Activated CD8-positive, alpha-beta memory T cell treated with anti-CD3 and anti-CD28 coated beads for 48 hours (primary cell): ENCODE measurements around the gene RNH1.

Experiments
- DNase-seq, 3 experiments: peaks; one replicate each; pipeline ENCODE4 v3.0.0-alpha.2; 2020; ENCODE audit warnings: low read depth in 2 of 3, low spot score in 2 of 3

Gene RNH1

DNA sequence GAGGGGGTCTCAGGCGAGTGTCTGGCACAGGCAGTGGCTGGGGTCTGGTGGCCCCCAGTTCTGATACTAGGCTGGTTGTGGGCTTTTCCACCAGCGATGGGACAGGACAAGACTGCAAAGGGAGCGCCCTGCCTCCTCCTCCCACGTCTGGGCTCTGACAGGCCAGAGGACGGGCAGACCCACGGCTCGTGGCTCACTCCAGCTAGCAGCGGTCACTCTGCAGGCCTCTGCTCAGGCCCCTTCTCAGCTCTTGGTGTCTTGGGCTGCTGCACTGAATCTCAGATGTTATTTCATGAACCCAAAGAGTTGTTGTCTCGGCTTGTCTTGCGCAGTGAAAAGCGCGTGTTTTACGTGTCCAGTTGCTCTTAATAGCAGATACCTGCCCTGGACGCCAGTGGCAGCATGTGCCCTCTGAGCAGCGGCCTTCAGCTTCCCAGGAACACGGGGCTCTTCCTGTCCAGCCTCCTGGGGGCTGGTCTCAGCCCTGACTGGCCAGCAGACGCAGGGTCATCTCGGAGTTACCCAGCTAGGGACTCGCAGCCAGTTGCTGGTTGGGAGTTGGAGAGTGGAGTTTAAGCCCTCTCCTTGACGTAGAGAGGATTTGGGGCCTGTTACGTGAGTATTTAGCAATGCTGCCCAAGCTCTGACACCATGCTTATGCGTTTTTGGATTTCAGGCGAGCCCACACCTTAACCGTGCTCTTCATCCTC lies 47.4 kb downstream of the RNH1 start:
- DNase-seq = no peak

DNA sequence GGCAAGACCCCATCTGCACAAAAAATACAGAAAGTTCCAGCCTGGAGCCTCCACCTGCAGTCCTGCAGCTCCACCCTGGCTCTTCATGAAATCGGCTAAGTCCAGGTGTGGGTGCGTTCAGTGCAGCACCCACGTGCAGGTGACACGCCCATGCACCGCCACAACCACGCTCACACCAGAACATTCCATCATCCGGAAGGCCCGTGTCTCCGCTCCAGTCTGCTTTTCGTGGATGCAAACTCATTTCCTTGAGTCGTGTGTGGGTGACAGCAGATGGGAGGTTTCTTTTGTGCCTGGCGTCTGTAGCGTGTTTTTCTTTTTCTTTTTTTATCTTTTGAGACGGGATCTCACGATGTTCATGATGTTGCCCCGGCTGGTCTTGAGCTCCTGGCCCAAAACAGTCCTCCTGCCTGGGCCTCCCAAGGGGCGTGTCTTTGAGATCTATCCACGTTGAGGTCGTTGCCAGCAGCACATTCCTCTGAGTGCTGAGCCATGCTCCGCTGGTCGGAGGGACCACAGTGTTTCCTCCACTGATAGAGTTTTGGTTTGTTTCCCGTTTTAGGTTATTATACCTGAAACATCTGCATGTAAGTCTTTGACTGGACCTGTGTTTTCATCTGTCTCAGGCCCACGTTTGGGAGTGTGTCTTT lies 49.8 kb downstream of the RNH1 start:
- no peak for DNase-seq

DNA sequence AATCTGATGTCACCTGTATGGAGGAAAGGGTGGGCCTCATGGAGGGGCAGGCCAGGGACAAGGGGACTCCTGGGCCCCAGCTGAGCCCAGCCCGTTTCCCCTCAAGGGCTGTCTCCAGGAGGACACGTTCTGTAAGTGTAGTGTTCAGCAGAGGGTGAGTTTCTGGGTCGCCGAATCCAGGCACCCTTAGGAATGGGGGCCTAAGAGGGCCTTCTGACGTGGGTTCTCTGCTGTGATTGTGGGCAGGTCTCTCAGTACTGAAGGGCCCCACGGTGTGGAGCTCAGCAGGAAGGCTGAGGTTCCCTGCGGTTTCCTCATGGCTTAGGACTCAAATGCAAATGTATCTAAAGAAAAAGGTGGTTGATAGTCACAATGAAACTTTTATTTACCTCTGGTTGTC lies 50.5 kb downstream of the RNH1 start:
- DNase-seq = no peak

DNA sequence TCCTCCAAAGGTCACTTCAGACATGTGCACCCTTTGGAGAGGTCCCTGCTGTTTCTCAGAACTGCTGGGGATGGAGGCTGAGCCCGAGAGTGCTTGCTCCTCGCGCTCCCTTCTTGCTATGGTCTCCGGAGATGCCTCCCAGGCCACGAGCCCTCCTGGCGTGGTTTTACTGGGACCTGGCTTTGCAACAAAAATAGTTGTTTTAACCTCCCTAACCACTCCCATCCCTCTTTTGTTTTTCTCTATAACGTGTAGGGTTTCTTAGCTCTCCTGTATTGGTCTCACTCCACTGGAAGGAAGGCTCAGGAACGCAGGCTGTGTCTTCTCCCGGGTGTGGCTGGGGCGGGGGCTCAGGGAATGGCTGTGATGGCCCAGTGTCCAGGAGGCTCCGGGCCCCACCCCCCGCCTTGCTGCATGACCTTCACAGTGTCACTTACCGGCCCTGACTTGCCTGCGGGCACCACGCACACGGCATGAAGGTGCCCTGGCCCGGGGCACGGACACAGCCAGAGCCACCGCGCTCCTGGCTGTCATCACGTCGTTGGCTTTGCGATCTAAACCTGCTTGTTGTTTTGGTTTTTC lies 51.4 kb downstream of the RNH1 start:
- no peak for DNase-seq

DNA sequence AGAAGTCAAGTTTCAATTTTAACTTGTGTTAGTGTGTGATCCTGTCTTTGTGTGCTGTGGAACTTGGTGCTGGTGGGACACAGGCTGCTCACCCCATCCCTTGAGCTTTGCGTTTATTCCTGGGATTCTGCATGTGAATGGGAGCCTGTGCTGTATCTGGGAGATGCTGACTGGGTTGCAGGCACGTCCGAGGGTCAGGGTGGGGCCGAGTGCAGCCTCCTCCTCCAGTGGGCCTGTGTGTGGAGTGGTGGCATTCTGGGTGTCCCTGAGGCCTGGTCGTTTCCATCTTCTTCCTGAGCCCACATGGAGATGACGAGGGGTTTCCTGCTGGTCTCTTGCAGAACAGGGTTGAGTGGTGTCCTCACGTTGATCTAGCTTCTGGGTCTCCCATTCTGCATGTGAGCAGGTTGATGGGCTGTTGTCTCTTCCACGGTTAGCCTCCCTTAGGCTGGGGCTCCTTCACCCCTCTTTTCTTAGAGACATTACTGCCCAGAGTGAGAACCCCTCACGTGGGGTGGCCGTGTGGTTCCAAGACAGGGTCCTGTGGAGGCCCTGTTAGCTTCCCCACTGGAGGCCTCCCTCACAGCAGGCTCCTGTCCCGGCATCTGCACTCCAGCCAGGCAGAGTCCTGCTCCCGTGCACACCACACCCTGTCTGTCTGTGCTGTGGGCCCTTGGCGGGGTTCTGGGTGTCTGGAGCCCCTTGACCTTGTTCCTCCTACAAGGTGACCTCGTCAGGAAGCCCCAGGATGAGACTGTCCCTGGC lies 52.1 kb downstream of the RNH1 start:
- no peak for DNase-seq

DNA sequence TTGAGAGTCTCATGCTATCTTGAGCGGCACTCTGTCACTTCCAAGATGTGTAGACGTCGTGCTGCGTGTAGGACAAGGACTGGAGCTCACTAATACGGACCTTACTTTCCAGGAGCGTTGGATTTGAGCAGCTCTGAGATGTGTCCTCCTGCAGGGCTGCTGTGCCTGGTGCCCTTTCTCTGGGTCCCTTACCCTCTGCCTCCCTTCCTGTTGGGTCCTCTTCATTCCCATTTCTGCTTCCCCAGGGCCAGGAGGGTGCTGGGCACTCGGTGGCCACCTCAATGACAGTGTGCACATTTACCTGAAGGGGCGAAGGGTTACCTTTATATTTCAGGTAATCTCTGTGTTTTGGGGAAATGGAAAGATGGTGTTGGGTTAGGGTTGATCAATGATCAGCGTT lies 53.0 kb downstream of the RNH1 start:
- DNase-seq = no peak

DNA sequence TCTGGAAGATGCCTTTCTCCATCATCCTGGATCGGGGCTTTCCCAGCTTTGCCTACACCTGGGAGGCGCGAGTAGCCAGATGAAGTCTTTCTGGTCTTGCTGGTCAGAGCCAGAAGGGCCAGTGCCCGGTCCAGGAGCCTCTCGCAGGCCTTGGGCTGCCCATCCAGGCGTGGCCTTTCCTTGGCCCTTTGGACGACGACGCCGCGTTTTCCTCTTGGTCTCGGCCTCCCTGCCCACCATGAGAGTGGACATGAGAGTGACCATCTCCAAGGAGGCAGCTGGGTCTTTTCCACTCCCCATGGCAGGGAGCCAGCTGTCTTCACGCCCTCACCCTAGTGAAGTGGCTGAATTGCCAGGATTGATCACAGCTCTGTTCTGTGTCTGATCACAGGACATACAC lies 53.5 kb downstream of the RNH1 start:
- no peak for DNase-seq

DNA sequence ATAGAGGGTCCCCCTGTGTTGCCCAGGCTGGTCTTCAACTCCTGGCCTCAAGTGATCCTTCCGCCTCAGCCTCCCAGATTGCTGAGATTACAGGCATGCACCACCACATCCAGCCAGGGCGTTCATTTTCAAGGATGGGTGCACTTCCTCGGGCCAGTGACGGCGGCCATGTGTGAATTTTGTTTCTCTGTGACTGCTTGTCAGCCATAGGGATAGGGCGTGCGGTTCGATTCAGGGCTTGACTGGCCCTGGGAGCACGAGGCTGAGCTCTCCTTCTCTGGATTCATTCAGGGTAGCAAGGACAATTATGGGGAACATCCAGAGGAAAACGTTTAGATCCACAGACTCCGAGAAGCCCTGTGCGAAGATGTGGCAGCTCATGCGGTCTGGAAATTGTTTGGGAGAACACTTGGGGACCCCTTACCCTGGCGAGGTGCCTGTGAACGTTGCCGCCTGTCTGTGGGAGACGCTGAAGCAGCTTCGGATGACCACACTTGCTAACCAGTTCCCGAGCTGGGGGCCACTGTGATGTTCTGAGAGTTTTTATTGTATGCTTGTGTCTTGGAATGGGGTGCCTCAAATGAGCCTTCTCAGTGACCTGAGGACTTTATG lies 54.0 kb downstream of the RNH1 start:
- no peak for DNase-seq

DNA sequence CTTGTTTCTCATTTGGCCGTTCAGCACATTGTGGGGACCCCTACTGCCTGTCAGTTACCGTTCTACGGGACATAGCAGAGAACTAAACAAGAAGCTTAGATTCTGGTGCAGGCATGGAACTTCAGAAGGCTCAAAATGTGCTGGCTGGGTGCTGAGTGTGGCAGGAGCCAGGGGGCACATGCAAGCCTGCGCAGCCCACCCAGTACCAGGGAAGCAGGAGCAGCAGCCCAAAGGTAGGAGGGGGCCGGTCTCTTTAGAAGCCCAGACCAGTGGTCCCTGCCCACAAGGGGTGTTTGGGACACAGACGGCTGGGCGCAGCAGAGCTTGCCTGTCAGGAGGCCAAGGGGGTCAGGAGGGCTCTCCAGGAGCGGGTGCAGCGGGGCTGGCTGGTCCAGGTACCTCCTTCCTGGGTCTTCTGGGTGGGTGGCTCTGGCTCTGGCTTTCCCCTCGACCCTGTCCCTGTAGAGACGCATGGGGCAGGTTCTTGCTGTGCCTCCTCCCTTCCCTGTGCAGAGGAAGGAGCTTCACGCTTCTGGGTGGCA lies 54.8 kb downstream of the RNH1 start:
- DNase-seq = no peak

DNA sequence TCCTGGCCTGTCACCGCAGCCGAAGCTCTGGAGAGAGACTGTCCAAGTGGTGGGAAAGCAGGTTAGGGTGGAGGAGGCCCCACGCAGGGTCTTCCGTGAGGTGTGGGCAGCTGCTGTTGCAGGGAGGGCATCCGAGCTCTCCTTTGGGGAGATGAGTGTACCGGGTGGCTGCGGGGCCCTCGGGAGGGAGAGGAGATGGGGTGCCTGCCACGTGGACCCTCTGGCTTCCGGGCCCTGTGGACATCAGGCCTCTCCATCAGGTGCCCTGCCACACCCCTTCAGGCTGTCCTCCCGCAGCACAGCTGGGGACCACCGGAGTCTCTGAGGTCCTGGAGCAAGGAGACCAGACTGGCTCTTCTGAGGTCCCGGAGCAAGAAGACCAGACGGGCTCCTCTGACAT lies 55.3 kb downstream of the RNH1 start:
- no peak for DNase-seq

DNA sequence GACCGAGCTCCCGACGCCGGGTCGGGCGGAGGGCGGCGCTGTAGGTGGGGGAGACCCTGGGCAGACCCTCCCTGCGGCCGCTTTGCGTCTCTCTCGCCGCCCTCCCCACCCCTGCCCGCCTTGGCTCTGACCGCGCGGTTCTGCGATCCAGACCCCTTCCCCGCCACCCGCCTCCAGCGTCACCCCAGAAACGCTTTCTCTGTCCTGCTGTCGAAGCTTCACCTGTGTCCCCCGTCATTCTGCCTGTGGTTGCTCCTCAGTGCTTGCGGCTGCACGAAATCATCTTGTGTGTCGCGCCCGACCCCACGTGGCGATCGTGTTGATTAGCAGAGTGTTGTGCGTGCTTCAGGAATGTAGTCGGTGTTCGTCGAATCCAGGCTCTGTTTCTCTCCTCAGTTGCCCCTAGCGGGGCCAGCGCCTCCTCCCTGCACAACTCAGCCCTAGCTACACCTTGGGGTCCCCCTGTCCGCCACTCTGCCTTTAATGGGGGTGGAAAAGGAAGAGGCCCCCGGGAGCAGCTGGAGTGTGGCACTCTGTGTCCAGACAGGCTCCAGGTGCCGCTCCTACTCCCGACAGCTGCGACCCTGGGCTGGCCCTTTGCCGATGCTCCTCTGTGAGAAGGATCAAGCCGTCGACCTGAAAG lies 56.1 kb downstream of the RNH1 start:
- peak in 2 of 3 experiments; percentile 25 to 44 for DNase-seq

DNA sequence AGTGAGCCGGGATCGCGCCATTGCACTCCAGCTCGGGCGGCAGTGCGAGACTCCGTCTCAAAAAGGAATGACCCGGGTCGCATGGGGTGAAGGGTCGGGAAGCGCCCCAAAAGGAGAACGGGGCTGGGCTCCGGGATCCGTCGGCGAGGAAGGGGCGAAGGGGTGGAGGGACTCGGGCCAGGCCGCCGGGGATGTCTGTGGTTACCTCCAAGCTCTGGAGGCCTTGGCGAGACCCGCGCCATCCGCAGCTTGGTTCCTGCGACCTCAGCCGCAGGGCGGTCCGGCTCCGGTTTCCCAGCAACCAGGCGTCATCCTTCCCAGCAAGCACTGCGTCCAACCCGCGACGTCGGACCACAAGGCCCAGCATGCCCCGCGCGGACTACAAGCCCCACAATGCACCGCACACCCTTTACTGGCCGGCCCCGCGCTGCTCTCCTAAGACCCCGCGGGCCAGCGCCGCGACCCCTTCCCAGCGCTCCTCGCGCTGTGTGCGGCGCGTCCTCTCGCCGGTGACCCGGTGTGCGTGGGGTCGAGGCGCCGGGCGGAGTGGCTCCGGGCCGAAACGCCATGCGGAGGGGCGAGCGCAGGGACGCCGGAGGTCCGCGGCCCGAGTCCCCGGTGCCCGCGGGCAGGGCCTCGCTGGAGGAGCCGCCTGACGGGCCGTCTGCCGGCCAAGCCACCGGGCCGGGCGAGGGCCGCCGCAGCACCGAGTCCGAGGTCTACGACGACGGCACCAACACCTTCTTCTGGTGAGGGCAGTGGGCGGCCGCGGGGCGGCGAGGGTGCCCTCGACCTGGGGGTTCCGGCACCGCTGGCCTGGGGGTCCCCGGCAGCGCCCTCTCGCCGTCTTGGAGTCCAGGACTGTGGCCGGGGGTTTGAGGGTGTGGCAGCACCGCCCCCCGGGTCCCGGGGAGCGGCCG lies 56.9 kb downstream of the RNH1 start, which contains the start of gene PTDSS2:
TSS of gene PTDSS2 (plus strand) at position 391 of the 920 bp plus-strand sequence. CDS start at position 568, 177 bp downstream.
- peak; percentile 74 to 85 (median 83) for DNase-seq

DNA sequence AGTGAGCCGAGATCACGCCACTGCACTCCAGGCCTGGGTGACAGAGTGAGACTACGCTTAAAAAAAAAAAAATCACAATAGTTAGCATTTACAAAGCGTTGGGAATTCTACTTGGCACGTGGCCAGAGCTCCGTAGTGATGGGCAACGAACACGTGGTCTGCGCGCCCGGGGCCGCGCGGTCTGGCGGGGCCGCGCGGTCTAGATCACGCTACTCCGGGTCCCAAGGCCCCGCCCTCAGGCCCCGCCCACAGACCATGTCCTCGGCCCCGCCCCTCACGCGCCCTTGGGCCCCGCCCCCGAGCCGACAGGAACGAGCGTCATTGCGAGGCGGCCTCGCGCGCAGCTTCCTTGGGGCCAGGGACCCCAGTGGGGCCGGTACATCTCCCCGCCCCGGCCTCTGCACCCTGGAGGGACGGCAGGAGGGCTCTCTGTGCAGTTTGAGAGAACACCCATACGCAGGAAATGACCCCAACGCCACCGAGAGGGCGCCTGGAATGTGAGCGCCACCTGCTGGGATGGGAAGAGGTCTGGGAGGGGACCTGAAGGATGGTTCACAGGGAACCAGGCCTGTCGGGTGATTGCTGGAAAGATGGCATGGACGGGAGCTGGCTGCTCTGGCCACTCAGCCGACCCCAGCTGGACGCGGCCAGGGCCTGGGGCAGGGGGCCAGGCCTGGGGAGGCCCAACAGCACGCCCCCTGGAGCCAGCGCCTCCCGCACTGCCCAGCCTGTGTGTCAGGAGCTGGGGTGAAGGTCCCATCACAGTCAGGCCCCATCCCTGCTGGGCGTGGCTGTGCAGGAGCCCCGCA lies 58.9 kb downstream of the RNH1 start:
- peak; percentile 91 to 97 (median 93) for DNase-seq

DNA sequence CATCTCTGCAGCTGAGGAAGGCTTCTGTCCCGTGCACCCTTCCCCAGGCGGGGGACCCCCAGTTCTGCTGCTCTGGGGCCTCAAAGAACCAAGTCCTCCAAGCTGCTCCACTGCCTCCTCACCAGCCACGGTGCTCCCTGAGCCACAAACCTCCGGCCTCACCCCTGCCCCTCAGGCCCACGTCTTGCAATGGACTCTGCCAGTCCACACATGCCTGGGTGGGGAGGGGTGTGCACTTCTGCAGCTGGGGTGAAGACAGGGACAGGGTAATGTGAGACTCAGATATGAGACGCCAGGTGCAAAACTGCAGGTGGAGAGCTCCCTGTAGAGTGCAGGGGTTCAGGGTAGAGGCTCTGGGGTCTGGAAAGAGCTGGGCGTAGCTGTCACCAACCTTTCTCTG lies 60.2 kb downstream of the RNH1 start:
- no peak for DNase-seq

DNA sequence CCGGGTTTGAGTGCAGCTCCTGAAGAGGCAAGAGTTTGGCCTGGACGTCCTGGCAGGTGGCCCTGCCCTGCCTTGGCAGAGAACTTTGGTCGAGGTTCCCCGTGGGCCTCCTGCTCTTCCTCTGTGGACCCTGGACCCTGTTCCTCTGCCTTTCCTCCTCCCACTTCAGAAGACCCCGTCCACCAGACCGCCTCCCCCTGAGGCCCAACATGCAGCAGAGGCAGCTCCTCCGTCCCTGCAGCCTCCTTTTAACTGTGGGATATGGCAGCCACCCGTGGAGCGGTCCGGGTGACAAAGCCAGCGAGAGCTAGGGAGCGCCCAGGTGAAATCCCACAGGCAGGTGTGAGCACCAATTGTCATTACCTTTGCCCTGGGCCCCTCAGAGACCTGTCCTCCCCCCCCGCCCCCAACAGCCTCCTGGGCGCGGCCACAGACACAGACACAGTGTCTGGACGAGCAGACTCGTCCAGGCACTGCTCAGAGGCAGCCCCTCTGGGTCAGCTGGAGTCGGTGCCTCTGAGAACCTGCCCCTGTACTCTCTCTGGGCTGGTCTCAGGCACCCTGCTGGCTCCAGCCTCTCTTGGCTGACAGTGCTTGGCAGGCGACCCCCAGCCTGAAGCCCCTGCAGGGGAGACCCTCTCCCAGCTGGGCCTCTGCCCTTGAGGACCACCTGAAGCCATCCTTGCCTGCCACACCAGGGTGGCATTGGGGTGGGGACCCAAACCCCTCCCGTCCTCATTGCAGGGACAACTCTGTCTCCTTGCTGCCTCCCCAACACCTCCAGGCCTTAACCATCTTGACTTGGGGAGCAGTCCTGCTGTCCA lies 61.1 kb downstream of the RNH1 start:
- DNase-seq = no peak
